T47D (cell line): Measurements from ENCODE around the gene TMEM154.
"Not testable (repeated sequence)": the region's sequence is repeated elsewhere in the genome, so short reads cannot be mapped to it uniquely, and the experiment has no call there.

Experiments used
- DNase-seq, 2 experiments: peaks; one replicate each; pipeline versions ENCODE4 v3.0.0 to v3.0.0-alpha.2; 2011 to 2012; ENCODE audit warnings: low read depth in 1 of 2, low spot score in 1 of 2
- JUND ChIP-seq: IDR thresholded peaks from 2 replicates; pipeline ENCODE4 v1.6.1; 2012; ENCODE audit warnings: low read depth
- in situ Hi-C: cut with HindIII; loops from 2 replicates; pipeline ENCODE4 v1.10.0; 2016; ENCODE audit warnings: low sequenced_read_pairs, low pct_unique_long_range_greater_than_20kb

Gene TMEM154

GRCh38 chr4:152672206-152673092 lies 7.3 kb downstream of the TMEM154 start:
- no peak for DNase-seq
- TF ChIP-seq JUND, result no peak
- in situ Hi-C loops, result no loop called here

DNA sequence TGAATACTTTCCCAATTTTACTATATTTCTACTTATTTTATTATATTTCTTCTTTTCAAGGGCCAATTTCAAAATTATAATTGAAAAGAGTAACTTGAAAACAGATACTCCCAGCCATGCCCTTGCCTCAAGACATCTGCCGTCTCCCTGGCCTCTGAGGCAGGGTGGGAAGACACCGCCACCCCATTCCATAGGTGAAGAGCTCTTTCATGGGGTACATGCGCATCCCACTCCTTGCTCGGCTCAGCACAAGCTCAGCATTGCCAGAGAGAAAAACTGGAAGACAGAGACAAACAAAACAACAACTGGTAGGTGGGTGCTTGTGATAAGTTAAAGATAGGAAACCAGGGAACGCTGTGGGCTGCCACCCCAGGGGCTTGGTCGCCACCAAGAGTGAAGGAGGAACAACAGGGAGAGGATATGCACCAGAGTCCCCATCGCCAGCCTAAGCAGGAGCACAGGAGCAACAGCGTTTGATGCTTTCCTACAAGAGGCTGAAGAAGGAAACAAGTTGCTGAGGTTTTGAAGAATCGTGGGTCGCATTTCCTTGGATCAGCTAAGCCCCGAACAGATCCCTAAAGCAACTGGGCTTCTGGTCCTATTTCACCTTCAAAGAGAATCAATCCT lies 11.3 kb downstream of the TMEM154 start:
- no peak for DNase-seq
- TF ChIP-seq JUND, result no peak
- in situ Hi-C loops, result no loop called here

DNA sequence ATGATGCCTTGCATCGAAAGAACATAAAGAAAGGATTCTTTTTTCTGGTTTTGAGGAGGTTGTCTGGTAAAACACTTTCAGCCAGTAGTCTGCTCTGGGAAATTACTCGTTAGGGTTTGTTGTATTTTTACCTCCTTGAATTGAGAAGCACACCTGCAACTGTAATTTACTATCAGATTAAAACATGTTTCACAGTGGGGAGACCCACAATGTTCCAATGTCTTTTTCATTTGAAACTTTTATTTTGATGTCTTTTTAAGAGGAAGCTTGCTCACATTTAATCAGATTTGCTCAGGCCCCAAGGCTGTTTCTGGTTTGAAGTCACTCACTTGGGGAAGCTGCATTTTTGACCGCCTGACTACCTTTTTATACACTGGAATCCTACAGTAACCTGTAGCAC lies 12.0 kb downstream of the TMEM154 start:
- DNase-seq, result no peak
- TF ChIP-seq JUND, result no peak
- in situ Hi-C loops, result no loop called here

DNA sequence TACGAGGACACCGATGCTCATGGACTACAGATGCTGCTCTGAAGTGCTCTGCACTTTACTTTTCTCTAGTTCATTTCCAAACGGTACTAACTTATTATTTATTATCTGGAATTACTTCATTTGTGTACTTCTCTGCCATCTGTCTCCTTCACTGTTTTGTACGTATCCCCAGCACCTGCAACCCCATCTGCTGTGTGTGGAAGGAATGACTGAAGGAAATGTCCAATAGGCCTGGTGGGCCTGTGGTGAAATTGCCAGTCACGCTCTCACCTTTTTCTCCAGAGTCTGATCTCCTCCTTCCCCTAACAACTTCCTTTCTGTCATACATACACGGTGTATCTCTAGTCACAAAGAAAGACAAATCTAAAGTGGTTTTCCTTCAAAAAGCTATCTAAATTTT lies 12.9 kb downstream of the TMEM154 start:
- in situ Hi-C loops, result no loop called here
- no peak for DNase-seq
- no peak for TF ChIP-seq JUND

DNA sequence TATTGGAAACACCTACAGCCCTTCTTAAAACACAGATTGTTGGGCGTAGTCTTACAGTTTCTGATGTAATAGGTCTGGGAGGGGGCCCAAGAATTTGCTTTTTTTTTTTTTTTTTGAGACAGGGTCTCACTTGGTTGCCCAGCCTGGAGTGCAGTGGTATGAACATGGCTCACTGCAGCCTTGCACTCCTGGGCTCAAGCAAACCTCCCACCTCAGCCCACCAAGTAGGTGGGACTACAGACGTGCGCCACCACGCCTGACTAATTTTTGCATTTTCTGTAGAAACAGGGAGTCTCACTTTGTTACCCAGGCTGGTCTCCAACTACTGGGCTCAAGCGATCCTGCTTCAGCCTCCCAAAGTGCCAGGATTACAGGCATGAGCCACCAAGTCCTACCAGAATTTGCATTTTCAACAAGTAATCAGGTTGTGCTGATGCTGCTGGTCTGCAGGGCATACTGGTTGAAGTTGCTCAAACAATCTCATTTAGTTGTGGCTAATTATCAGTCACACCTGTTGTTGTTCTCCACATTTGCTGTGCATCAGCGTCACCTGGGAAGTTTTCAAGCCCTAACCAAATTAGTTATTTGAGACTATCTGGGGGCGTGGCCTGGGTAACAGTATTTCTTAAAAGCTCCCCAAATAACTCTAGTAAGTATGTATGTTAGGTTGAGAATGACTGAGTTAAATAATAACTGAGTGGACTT lies 14.0 kb downstream of the TMEM154 start:
- in situ Hi-C loops, result no loop called here
- no peak for TF ChIP-seq JUND
- no peak for DNase-seq

DNA sequence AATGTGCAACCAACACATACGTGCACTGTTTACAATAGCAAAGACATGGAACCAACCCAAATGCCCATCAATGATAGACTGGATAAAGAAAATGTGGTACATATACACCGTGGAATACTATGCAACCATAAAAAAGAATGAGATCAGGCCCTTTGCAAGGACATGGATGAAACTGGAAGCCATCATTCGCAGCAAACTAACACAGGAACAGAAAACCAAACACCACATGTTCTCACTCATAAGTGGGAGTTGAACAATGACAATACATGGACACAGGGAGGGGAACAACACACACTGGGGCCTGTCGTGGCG lies 15.8 kb downstream of the TMEM154 start:
- DNase-seq, in situ Hi-C loops: not testable (repeated sequence)

- TF ChIP-seq JUND, result no peak
- in situ Hi-C loops, result no loop called here
- DNase-seq, result no peak
Measured at GRCh38 chr4:152663203-152664066, 16.4 kb downstream of the TMEM154 start.

DNA sequence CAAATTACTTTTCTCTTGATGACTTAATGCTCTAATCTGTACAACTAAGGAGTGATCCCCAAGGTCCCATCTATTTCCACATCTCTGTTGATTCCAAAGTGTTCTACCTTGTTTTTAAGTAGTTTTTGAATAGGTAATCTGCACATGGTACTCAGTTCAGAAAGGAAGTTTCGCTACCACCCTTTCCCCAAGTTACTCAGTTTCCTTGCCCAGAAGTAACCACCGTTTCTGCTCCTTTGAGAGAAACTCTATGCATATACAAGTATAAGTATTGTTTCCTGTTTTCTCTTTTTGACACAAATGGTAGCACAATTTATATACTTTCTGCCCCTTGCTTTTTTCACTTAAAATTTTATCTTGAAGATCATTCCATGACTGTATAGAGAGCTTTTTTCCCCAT lies 18.1 kb downstream of the TMEM154 start:
- TF ChIP-seq JUND, result no peak
- no peak for DNase-seq
- in situ Hi-C loops, result no loop called here

DNA sequence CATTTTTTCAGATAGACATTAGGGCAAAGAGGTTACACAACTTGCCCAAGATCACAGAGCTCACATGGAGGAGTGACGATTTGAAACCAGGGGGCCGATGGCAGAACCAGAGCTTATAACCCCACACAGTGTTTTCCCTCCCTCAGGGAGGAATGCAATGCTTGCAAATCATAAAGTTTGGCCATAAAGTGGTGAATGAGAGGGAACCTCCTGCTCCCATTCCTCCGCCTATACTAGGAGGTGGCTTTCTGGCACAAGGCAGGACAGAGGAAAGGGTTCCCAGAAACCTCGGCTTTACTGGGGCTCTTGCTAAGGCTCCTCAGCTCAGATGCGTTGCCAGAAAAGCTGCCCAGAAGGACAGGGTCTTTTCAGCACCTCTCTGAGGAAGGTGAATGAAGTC lies 19.3 kb downstream of the TMEM154 start:
- no peak for DNase-seq
- no peak for TF ChIP-seq JUND
- in situ Hi-C loops, result no loop called here

DNA sequence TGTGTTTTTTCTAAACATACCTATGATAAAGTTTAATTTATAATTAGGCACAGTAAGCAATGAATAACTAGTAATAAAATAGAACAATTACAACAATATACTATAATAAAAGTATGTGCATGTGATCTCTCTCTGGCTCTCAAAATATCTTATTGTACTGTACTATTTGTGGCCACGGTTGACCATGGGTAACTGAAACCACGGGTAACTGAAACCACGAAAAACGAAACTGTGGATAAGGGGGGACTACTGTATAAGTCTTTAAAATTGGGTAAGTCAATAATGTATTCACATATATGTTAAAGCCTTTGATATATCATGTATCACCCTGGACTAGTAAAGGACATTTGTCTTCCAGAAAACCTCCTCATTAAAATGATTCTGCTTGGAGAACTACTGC lies 20.0 kb downstream of the TMEM154 start:
- in situ Hi-C loops, result no loop called here
- TF ChIP-seq JUND, result no peak
- no peak for DNase-seq

GRCh38 chr4:152657657-152658056 lies 22.1 kb downstream of the TMEM154 start:
- DNase-seq, result no peak
- TF ChIP-seq JUND, result no peak
- in situ Hi-C loops, result no loop called here
